CD14-positive monocyte (primary cell): ENCODE measurements around the gene PARP8. TPM values are rescaled to one million over a fixed set of nuclear protein-coding genes. Genes with fewer than 3 reads are reported as not detected.
A peak's percentile ranks its signal among the peaks of the same experiment; 100 is the strongest.

Experiments used
- DNase-seq, 3 donors: peaks; one replicate each; pipeline ENCODE4 v3.0.0-alpha.2; 2011 to 2022
- H2AFZ ChIP-seq: 2 replicates; pipeline ENCODE4 v1.6.0; 2012; ENCODE audit warnings: mild to moderate bottlenecking, low read depth, low read length, inconsistent platforms; ENCODE audit not compliant: insufficient read depth, poor library complexity, severe bottlenecking
- H3K27ac ChIP-seq, 2 donors: 1 replicate in 1 of 2; 2 replicates in 1 of 2; pipeline ENCODE4 v1.5.1; 2012 to 2013; ENCODE audit warnings: low read length in 2 of 2, control low read depth in 1 of 2, inconsistent platforms in 1 of 2, low read depth in 1 of 2, mild to moderate bottlenecking in 1 of 2
- H3K27me3 ChIP-seq, 2 donors: one replicate each; pipeline versions ENCODE4 v1.6.0 to v1.6.1; 2011 to 2013; ENCODE audit warnings: low read length in 2 of 2; ENCODE audit not compliant: control insufficient read depth in 2 of 2, insufficient read depth in 2 of 2
- H3K36me3 ChIP-seq, 2 donors: replicated peaks in 1 of 2; 1 replicate in 1 of 2; 2 replicates in 1 of 2; pipeline versions ENCODE4 v1.5.1 to v1.6.1; 2012 to 2013; ENCODE audit warnings: low read length in 2 of 2, control low read depth in 1 of 2, inconsistent platforms in 1 of 2, mild to moderate bottlenecking in 1 of 2; ENCODE audit not compliant: insufficient read depth in 2 of 2, control insufficient read depth in 1 of 2
- H3K4me1 ChIP-seq, 2 donors: 1 replicate in 1 of 2; 2 replicates in 1 of 2; pipeline versions ENCODE4 v1.5.1 to v1.6.1; 2012 to 2013; ENCODE audit warnings: low read length in 2 of 2, control low read depth in 1 of 2, inconsistent platforms in 1 of 2, mild to moderate bottlenecking in 1 of 2, moderate library complexity in 1 of 2; ENCODE audit not compliant: insufficient read depth in 2 of 2, control insufficient read depth in 1 of 2
- H3K4me2 ChIP-seq: replicated peaks from 2 replicates; pipeline ENCODE3; 2012; ENCODE audit warnings: low read length, moderate library complexity, mild to moderate bottlenecking; ENCODE audit not compliant: poor library complexity, severe bottlenecking; ENCODE audit errors: extremely low read depth
- H3K4me3 ChIP-seq, 3 experiments: fragments of 200-600 bp in 1 of 3; sonication (generic) in 1 of 3; replicated peaks in 1 of 3; 1 replicate in 2 of 3; 2 replicates in 1 of 3; pipeline ENCODE4 v1.5.1; 2011 to 2013; ENCODE audit warnings: low read length in 3 of 3, mild to moderate bottlenecking in 3 of 3, control low read depth in 2 of 3, low read depth in 2 of 3, inconsistent platforms in 1 of 3, moderate library complexity in 1 of 3
- H3K79me2 ChIP-seq: 2 replicates; pipeline ENCODE4 v1.6.0; 2012; ENCODE audit warnings: mild to moderate bottlenecking, control low read depth, inconsistent platforms, low read length, moderate library complexity; ENCODE audit not compliant: insufficient read depth
- H3K9ac ChIP-seq: 2 replicates; pipeline ENCODE4 v1.6.0; 2017; ENCODE audit warnings: low read length, mild to moderate bottlenecking; ENCODE audit not compliant: insufficient read depth, poor library complexity, severe bottlenecking
- H3K9me3 ChIP-seq, 2 donors: replicated peaks in 1 of 2; 1 replicate in 1 of 2; 2 replicates in 1 of 2; pipeline versions ENCODE4 v1.5.1 to v1.6.1; 2012 to 2013; ENCODE audit warnings: low read length in 2 of 2, control low read depth in 1 of 2; ENCODE audit not compliant: control insufficient read depth in 1 of 2, insufficient read depth in 1 of 2
- H4K20me1 ChIP-seq: 2 replicates; pipeline ENCODE4 v1.6.0; 2012; ENCODE audit warnings: mild to moderate bottlenecking, low read length, control low read depth, moderate library complexity; ENCODE audit not compliant: insufficient read depth
- H3K27ac Mint-ChIP-seq, 7 donors: one replicate each; pipeline ENCODE4 v1.8.0; 2020; ENCODE audit warnings: mild to moderate bottlenecking in 7 of 7, mixed read lengths in 7 of 7, moderate library complexity in 6 of 7, inconsistent platforms in 2 of 7
- H3K27me3 Mint-ChIP-seq, 3 donors: one replicate each; pipeline ENCODE4 v1.8.0; 2021 to 2022; ENCODE audit warnings: low read depth in 3 of 3, mild to moderate bottlenecking in 3 of 3, mixed read lengths in 3 of 3, moderate library complexity in 3 of 3, inconsistent platforms in 1 of 3
- H3K36me3 Mint-ChIP-seq, 2 donors: one replicate each; pipeline ENCODE4 v1.8.0; 2020; ENCODE audit warnings: mixed read lengths in 2 of 2, inconsistent platforms in 1 of 2, mild to moderate bottlenecking in 1 of 2
- H3K4me1 Mint-ChIP-seq: one replicate; pipeline ENCODE4 v1.8.0; 2020; ENCODE audit warnings: mild to moderate bottlenecking, mixed read lengths
- H3K4me3 Mint-ChIP-seq, 2 donors: one replicate each; pipeline ENCODE4 v1.8.0; 2020; ENCODE audit warnings: mild to moderate bottlenecking in 2 of 2, mixed read lengths in 2 of 2, moderate library complexity in 1 of 2
- H3K9me3 Mint-ChIP-seq, 7 donors: one replicate each; pipeline ENCODE4 v1.8.0; 2020 to 2022; ENCODE audit warnings: mixed read lengths in 7 of 7, mild to moderate bottlenecking in 6 of 7, moderate library complexity in 6 of 7, inconsistent platforms in 2 of 7
- CTCF ChIP-seq: fragments of 200-600 bp; IDR thresholded peaks from one replicate; pipeline ENCODE4 v1.8.0; 2022; ENCODE audit warnings: antibody characterized with exemption, mild to moderate bottlenecking
- WGBS: methylation state at CpG from one replicate; pipeline ENCODE4 v1.1.5; 2013; ENCODE audit warnings: missing lambda C conversion rate; ENCODE audit not compliant: insufficient coverage; 5-methylcytosine and 5-hydroxymethylcytosine counted together
- intact Hi-C, 2 donors: fragments of 100-400 bp; cut with micrococcal nuclease; formaldehyde crosslinking; loops; one replicate each; pipeline versions ENCODE4 v1.15.0 to v1.15.1; 2023
- polyA plus RNA-seq, 3 donors: library from polyadenylated mRNA; depleted of rRNA in 1 of 3; unstranded in 2 of 3; stranded (reverse) in 1 of 3; fragments of 300-500 nt in 2 of 3; fragments of >200 nt in 1 of 3; fragmentation: Illumina TruSeq in 2 of 3; gene quantifications; 1 replicate in 2 of 3; 2 replicates in 1 of 3; pipeline ENCODE4 v1.2.3, GENCODE V29; 2012 to 2021

PARP8 gene
- polyA plus RNA-seq, 3 donors, result 27.5 to 170 (median 40.6) TPM

GRCh38 chr5:50798002-50798401, 131.6 kb downstream of the PARP8 start:
- peaks cover 30% of the 10 kb centered on the region for H3K79me2 ChIP-seq
- peaks cover 50% of the 10 kb centered on the region for H4K20me1 ChIP-seq
- peaks cover 0 to 4% of the 10 kb centered on the region in 2 donors for H3K9me3 ChIP-seq
- H3K9ac ChIP-seq, result no peak overlapping the region
- no peaks in the 10 kb centered on the region for H3K4me1 ChIP-seq
- Mint-ChIP-seq H3K4me3 (no peak overlapping the region), H3K4me1 (no peaks in the 10 kb centered on the region), H3K36me3 (peaks cover 65 to 81% of the 10 kb centered on the region in 2 donors), H3K9me3 (peaks cover 0 to 12% (median 3%) of the 10 kb centered on the region in 7 donors), H3K27me3 (no peaks in the 10 kb centered on the region), H3K27ac (peak overlapping the region in 1 of 7 donors; percentile 28)
- intact Hi-C loops, result no loop called here
- DNase-seq, result no peak
- no peak for TF ChIP-seq CTCF
- H3K27ac ChIP-seq, result no peak overlapping the region
- no CpG with 5 or more reads among the region's 2 CpGs for WGBS
- peaks cover 69 to 98% of the 10 kb centered on the region in 2 donors for H3K36me3 ChIP-seq
- no peak overlapping the region for H3K4me3 ChIP-seq
- no peaks in the 10 kb centered on the region for H3K27me3 ChIP-seq
- no peak overlapping the region for H3K4me2 ChIP-seq
- H2AFZ ChIP-seq, result no peak overlapping the region

GRCh38 chr5:50799596-50799995, 133.2 kb downstream of the PARP8 start:
- Histone ChIP-seq H3K4me1 (no peaks in the 10 kb centered on the region), H3K79me2 (peaks cover 38% of the 10 kb centered on the region), H3K9ac (no peak overlapping the region), H3K27ac (peak overlapping the region in 1 of 2 donors; percentile 1), H3K4me3 (no peak overlapping the region), H2AFZ (no peak overlapping the region), H3K27me3 (no peaks in the 10 kb centered on the region), H3K36me3 (peaks cover 58 to 99% of the 10 kb centered on the region in 2 donors), H4K20me1 (peaks cover 52% of the 10 kb centered on the region), H3K9me3 (peaks cover 0 to 4% of the 10 kb centered on the region in 2 donors), H3K4me2 (no peak overlapping the region)
- no peaks in the 10 kb centered on the region for H3K27me3 Mint-ChIP-seq
- peaks cover 0 to 12% (median 7%) of the 10 kb centered on the region in 7 donors for H3K9me3 Mint-ChIP-seq
- H3K27ac Mint-ChIP-seq, result no peak overlapping the region
- WGBS, result no CpG with 5 or more reads among the region's 2 CpGs
- H3K4me3 Mint-ChIP-seq, result no peak overlapping the region
- DNase-seq, result no peak
- peaks cover 70 to 87% of the 10 kb centered on the region in 2 donors for H3K36me3 Mint-ChIP-seq
- no peak for TF ChIP-seq CTCF
- intact Hi-C loops, result no loop called here
- no peaks in the 10 kb centered on the region for H3K4me1 Mint-ChIP-seq
